Activated CD4-positive, alpha-beta T cell treated with anti-CD3 and anti-CD28 coated beads, Interleukin-2, amount 50 U/mL, for 24 hours (primary cell): ENCODE data around the gene TAF11L10.
"Not testable (repeated sequence)": the region's sequence is repeated elsewhere in the genome, so short reads cannot be mapped to it uniquely, and the experiment has no call there.

ENCODE experiments used
- DNase-seq, 2 donors: peaks; one replicate each; pipeline ENCODE4 v3.0.0-alpha.2; 2020; ENCODE audit warnings: low read depth in 1 of 2, low spot score in 1 of 2

TAF11L10 gene

DNA sequence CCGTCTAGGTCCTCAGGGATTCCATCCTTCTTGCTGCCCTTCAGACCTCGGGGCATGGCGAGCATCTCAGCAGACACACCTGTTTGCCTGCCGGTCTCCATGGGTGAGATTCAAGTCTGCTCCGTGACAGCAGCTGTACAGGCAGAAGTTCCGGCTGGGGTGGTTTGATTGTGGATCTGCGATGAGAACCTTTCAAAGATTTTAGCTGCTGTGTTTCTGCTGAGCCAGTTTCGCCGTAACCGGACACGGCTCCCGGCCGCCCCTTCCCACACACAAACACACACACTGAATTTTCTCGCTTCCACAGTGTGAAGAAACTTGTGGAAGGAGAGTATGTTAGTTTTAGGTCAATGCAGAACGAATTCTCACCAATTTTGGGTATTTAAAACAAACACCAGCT is at the start of gene TAF11L10:
Gene TAF11L10, minus strand, starts transcription at position 101 of the 400 bp plus-strand sequence.
- not testable (repeated sequence) for DNase-seq

DNA sequence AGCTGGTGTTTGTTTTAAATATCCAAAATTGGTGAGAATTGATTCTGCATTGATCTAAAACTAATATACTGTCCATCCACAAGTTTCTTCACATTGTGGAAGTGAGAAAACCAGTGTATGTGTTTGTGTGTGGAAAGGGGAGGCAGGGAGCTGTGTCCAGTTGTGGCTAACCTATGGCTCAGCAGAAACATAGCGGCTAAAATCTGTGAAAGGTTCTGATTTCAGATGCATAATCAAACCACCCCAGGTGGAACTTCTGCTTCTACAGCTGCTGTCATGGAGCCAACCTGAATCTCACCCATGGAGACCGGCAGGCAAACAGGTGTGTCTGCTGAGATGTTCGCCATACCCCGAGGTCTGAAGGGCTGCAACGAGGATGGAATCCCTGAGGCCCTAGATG is 36.5 kb upstream of the TAF11L10 start, which contains the start of gene TAF11L14:
Gene TAF11L14, plus strand, starts transcription at position 301 of the 400 bp plus-strand sequence.
- no peak for DNase-seq

DNA sequence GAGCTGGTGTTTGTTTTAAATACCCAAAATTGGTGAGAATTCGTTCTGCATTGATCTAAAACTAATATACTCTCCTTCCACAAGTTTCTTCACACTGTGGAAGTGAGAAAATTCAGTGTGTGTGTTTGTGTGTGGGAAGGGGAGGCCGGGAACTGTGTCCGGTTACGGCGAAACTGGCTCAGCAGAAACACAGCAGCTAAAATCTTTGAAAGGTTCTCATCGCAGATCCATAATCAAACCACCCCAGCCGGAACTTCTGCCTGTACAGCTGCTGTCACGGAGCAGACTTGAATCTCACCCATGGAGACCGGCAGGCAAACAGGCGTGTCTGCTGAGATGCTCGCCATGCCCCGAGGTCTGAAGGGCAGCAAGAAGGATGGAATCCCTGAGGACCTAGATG is 34.2 kb upstream of the TAF11L10 start, which contains the start of gene TAF11L13:
Gene TAF11L13, plus strand, starts transcription at position 301 of the 400 bp plus-strand sequence.
- DNase-seq: not testable (repeated sequence)

DNA sequence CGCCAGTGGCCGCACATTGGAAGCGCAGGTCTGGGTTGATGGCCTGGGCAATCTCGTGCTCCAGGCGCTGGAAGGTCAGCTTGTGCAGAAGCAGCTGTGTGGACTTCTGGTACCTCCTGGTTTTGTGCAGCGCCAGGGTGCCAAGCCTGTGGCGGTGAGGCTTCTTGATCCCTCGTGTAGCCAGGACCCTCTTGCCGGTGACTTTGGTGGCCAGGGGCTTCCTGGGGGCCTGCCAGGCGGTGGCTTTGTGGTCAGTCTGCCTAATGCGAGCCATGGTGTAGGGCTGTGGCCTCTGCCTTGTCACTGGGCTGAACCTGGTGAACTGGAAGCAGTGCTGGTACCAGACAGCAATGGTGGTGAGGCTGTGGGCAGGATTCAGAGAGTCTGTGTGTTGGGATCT is 28.1 kb upstream of the TAF11L10 start:
- no peak for DNase-seq

DNA sequence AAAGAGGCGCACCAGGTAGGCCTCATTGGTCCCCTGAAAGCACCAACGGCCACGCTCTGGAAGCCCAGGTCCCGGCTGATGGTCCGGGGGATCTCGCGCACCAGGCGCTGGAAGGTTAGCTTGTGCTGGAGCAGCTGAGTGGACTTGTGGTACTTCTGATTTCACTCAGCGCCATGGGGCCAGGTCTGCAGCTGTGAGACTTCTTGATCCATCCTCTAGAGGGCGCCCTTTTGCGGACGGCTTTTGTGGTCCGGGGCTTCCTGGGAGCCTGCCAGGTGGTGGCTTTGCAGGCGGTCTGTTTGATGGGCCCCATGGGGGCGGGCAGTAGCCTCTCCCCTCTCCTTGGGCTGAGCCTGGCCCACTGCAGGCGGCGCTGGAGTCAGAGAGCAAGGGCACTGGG is 23.0 kb upstream of the TAF11L10 start:
- DNase-seq: no peak

DNA sequence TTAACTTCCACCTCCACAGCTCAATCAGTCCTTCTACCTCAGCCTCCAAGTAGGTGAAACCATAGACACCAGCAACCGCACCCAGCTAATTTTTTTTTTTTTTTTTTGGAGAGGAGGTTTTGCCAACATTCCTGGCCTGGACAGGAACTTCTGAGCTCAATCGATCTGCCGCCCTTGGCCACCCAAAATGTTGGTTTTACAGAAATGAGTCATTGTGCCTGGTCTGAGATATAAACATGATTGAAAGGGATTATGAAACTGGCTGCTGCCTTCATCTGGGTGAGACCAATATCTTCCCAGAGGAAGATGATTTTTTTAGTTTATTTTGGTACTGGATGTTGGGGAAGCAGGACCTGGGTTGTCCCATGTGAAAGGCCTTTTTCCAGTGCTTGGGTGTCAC is 21.7 kb upstream of the TAF11L10 start:
- no peak for DNase-seq

DNA sequence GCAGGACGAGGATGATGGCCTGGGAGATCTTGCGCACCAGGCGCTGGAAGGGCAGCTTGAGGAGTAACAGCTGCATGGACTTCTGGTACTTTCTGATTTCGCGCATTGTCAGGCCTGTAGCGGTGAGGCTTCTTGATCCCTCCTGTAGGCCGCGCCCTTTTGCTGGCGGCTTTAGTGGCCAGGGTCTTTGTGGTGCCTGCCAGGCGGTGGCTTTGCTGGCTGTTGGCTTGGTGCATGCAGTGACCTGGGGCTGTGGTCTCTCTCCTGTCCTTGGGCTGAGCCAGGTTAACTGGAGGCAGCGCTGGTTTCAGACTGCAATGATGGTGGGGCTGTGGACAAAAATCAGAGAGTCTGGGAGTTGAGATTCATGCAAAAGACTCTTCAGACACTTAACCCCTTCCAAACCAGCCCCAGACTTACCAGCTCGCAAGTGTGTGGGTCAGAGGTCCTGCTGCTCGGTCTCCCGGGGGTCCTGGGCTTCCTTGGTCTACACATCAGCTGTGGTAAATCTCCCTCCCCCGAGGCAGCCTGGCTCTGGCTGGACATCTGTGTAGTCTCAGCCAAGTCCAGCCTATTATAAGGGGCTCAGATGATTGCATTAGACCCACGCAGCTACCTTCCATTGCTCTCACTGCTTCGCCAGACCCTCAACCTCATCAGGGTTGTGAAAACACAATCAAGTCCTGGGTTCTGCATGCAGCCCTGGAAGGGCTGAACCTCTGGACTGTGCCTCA is 17.4 kb upstream of the TAF11L10 start:
- DNase-seq: no peak

DNA sequence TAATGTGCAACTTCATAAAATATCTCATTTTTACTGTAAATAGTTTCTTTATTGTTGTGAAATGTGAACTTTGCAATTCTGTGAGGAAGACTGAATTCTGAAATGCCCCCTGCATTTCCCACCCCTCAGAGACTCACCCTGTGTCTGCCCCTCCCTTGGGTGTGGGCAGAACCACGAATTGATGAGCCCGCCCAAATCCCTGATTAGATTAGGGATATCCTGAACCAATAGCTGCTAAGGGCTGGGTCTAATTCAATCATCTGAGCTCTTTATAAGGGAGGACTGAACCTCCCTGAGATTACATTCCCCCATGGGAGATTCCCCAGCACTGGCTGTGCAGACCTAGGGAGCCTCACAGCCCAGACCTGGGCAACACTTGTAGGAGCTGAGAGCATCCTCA is 12.5 kb upstream of the TAF11L10 start, which contains the start of gene TAF11L12:
Gene TAF11L12, plus strand, starts transcription at position 301 of the 400 bp plus-strand sequence.
- not testable (repeated sequence) for DNase-seq

DNA sequence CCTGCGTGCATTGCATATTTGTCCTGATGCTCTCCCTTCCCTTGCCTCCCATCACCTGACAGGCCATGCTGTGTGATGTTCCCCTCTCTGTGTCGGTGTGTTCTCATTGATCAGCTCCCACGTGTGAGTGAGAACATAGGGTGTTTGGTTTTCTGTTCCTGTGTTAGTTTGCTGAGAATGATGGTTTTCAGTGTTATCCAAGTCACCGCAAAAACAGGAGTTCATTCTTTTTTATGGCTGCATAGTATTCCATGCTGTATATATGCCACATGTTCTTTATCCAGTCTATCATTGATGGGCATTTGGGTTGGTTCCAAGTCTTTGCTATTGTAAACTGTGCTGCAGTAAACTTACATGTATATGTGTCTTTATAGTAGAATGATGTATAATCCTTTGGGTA is 9.8 kb upstream of the TAF11L10 start:
- not testable (repeated sequence) for DNase-seq

DNA sequence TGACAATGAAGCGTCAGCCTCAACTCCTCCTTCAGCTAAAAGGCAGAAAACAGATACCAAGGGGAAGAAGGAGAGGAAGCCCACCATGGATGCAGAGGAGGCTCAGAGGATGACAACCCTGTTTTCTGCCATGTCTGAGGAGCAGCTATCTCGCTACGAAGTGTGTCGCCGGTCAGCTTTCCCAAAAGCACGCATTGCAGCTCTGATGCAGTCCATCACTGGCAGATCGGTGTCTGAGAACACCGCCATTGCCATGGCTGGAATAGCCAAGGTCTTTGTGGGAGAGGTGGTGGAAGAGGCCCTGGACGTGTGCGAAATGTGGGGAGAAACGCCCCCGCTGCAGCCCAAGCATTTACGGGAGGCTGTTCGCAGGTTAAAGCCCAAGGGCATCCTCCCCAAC is 7.3 kb upstream of the TAF11L10 start:
- DNase-seq: no peak

DNA sequence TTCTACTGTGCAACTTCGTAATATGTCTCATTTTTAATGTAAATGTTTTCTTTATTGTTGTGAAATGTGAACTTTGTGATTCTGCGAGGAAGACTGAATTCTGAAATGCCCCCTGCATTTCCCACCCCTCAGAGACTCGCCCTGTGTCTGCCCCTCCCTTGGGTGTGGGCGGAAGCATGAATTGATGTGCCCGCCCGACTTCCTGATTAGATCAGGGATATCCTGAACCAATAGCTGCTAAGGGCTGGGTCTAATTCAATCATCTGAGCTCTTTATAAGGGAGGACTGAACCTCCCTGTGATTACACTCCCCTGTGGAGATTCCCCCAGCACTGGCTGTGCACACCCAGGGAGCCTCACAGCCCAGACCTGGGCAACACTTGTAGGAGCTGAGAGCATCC is 6.3 kb upstream of the TAF11L10 start, which contains the start of gene TAF11L11:
Gene TAF11L11, plus strand, starts transcription at position 304 of the 400 bp plus-strand sequence.
- DNase-seq: not testable (repeated sequence)

DNA sequence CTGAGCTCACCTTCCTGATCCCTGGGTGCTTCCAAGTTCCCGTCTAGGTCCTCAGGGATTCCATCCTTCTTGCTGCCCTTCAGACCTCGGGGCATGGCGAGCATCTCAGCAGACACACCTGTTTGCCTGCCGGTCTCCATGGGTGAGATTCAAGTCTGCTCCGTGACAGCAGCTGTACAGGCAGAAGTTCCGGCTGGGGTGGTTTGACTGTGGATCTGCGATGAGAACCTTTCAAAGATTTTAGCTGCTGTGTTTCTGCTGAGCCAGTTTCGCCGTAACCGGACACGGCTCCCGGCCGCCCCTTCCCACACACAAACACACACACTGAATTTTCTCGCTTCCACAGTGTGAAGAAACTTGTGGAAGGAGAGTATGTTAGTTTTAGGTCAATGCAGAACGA is 3.4 kb downstream of the TAF11L10 start, which contains the start of gene TAF11L9:
Gene TAF11L9, minus strand, starts transcription at position 140 of the 400 bp plus-strand sequence.
- not testable (repeated sequence) for DNase-seq

DNA sequence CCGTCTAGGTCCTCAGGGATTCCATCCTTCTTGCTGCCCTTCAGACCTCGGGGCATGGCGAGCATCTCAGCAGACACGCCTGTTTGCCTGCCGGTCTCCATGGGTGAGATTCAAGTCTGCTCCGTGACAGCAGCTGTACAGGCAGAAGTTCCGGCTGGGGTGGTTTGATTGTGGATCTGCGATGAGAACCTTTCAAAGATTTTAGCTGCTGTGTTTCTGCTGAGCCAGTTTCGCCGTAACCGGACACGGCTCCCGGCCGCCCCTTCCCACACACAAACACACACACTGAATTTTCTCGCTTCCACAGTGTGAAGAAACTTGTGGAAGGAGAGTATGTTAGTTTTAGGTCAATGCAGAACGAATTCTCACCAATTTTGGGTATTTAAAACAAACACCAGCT is 6.8 kb downstream of the TAF11L10 start, which contains the start of gene TAF11L8:
Gene TAF11L8, minus strand, starts transcription at position 101 of the 400 bp plus-strand sequence.
- DNase-seq: not testable (repeated sequence)

DNA sequence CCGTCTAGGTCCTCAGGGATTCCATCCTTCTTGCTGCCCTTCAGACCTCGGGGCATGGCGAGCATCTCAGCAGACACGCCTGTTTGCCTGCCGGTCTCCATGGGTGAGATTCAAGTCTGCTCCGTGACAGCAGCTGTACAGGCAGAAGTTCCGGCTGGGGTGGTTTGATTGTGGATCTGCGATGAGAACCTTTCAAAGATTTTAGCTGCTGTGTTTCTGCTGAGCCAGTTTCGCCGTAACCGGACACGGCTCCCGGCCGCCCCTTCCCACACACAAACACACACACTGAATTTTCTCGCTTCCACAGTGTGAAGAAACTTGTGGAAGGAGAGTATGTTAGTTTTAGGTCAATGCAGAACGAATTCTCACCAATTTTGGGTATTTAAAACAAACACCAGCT is 12.0 kb downstream of the TAF11L10 start, which contains the start of gene TAF11L7:
Gene TAF11L7, minus strand, starts transcription at position 101 of the 400 bp plus-strand sequence.
- not testable (repeated sequence) for DNase-seq
